ENCODE results near the gene ZDHHC11B. TPM values are rescaled to one million over a fixed set of nuclear protein-coding genes. Genes with fewer than 3 reads are reported as not detected.

The ZDHHC11B gene
- total and polyA plus RNA-seq, 9 donors = 3.8 to 51.1 (median 10.4) TPM

Other genes with a start within 250 kb of the ZDHHC11B start
- gene CEP72, start 172.4 kb downstream of the ZDHHC11B start, total RNA-seq = 3.0 TPM
- 1 to 10 TPM; 3.8 to 5.1 (median 4.3) TPM for gene CEP72, start 172.4 kb downstream of the ZDHHC11B start, polyA plus RNA-seq (ENCODE audit: insufficient read depth in 1 of 8, insufficient read length in 8 of 8, low replicate concordance in 1 of 8)
- 3.9 TPM for gene TPPP, start 91.4 kb downstream of the ZDHHC11B start, total RNA-seq
- gene TPPP, start 91.4 kb downstream of the ZDHHC11B start, polyA plus RNA-seq (ENCODE audit: insufficient read depth in 1 of 8, insufficient read length in 8 of 8, low replicate concordance in 1 of 8) = 10 to 100 TPM in 3 of 8 donors, 1 to 10 TPM in 5; 3.6 to 14.2 (median 8.2) TPM
- gene ZDHHC11, start 66.3 kb upstream of the ZDHHC11B start, total RNA-seq = 2.8 TPM
- 10 to 100 TPM in 5 of 8 donors, 1 to 10 TPM in 3; 3.3 to 24.9 (median 10.6) TPM for gene ZDHHC11, start 66.3 kb upstream of the ZDHHC11B start, polyA plus RNA-seq (ENCODE audit: insufficient read depth in 1 of 8, insufficient read length in 8 of 8, low replicate concordance in 1 of 8)
- 29.7 TPM for gene BRD9, start 108.1 kb upstream of the ZDHHC11B start, total RNA-seq
- 10 to 100 TPM; 26.4 to 33.5 (median 30.5) TPM for gene BRD9, start 108.1 kb upstream of the ZDHHC11B start, polyA plus RNA-seq (ENCODE audit: insufficient read depth in 1 of 8, insufficient read length in 8 of 8, low replicate concordance in 1 of 8)
- 5.7 TPM for gene TRIP13, start 108.2 kb upstream of the ZDHHC11B start, total RNA-seq
- 10 to 100 TPM in 2 of 8 donors, 1 to 10 TPM in 6; 5.9 to 10.8 (median 8.3) TPM for gene TRIP13, start 108.2 kb upstream of the ZDHHC11B start, polyA plus RNA-seq (ENCODE audit: insufficient read depth in 1 of 8, insufficient read length in 8 of 8, low replicate concordance in 1 of 8)
- gene NKD2, start 224.1 kb upstream of the ZDHHC11B start, total RNA-seq = 2.3 TPM
- 1 to 10 TPM; 1.5 to 5.3 (median 2.5) TPM for gene NKD2, start 224.1 kb upstream of the ZDHHC11B start, polyA plus RNA-seq (ENCODE audit: insufficient read depth in 1 of 8, insufficient read length in 8 of 8, low replicate concordance in 1 of 8)